ENCODE data around the gene HACD2.

The HACD2 gene

DNA sequence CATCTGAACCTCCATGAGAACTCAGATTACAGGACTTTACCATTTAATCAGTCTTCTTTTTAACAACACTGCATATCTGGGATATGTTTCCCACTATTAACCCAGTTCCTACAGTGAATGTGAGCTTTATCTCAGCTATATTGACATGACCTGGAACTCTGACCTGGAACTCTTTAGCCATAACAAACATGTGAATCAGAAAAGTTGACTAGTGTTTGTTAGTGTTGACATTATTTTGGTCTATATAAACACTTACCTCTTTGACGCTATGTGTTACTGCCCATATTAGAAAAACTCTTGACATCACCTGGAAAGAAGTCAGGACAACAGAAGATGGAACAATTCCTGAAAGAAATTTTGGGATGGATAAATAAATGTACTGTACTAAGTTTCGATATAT, 56.7 kb downstream of the HACD2 start:
- H3K4me3 ChIP-seq (ENCODE audit: low read depth, low read length), result no peak overlapping the region
- no peak for DNase-seq (ENCODE audit: low read depth)
- TF ChIP-seq, protein P1, sequence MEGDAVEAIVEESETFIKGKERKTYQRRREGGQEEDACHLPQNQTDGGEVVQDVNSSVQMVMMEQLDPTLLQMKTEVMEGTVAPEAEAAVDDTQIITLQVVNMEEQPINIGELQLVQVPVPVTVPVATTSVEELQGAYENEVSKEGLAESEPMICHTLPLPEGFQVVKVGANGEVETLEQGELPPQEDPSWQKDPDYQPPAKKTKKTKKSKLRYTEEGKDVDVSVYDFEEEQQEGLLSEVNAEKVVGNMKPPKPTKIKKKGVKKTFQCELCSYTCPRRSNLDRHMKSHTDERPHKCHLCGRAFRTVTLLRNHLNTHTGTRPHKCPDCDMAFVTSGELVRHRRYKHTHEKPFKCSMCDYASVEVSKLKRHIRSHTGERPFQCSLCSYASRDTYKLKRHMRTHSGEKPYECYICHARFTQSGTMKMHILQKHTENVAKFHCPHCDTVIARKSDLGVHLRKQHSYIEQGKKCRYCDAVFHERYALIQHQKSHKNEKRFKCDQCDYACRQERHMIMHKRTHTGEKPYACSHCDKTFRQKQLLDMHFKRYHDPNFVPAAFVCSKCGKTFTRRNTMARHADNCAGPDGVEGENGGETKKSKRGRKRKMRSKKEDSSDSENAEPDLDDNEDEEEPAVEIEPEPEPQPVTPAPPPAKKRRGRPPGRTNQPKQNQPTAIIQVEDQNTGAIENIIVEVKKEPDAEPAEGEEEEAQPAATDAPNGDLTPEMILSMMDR (IDR thresholded peaks at IDR 0.05; ENCODE audit: control insufficient read depth, extremely low read depth, insufficient read depth), result no peak

- no peak overlapping the region for H3K4me3 ChIP-seq (ENCODE audit: low read depth, low read length)
- TF ChIP-seq, protein P1 (IDR thresholded peaks at IDR 0.05; ENCODE audit: control insufficient read depth, extremely low read depth, insufficient read depth), result no peak
- DNase-seq (ENCODE audit: low read depth), result no peak
Observed at GRCh38 chr3:123527046-123527445, 57.8 kb downstream of the HACD2 start.

DNA sequence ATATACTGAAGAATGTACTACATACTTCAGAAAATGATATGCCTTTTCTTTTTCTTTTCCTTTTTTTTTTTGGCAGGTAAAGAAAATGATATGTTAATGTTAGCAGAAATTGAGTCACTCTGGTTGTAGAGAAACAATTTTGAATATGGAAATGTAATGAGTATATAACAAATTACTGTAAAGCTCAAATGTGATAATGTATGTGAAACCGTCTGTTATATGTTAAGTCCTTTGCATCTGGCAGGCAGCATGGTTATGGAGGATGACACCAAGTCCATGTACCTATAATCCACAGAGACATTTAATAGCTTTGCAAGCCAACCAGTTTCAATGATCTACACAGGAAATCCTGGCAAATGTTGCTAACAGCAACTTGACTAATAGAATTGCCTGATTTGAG, 58.4 kb downstream of the HACD2 start:
- no peak for DNase-seq (ENCODE audit: low read depth)
- no peak overlapping the region for H3K4me3 ChIP-seq (ENCODE audit: low read depth, low read length)
- TF ChIP-seq, protein P1 (IDR thresholded peaks at IDR 0.05; ENCODE audit: control insufficient read depth, extremely low read depth, insufficient read depth), result no peak

DNA sequence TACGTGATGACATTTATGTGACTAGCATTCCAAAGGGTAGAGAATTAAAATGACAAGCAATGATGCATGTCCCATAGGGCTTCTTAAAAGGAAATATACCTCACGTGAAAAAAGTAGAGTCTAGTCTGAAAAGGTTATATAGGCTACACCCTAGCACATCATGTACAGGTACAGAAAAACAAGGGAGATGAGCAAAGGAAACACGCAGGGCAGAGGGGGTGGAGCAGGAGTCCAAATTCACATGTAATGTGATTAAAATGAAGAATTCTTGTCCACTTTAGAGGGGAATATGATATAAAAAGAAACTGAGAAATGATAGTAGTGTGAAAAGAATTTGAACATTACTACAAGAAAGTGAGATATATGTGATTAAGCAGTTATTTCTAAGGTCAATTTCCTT, 59.4 kb downstream of the HACD2 start:
- H3K4me3 ChIP-seq (ENCODE audit: low read depth, low read length), result no peak overlapping the region
- TF ChIP-seq, protein P1 (IDR thresholded peaks at IDR 0.05; ENCODE audit: control insufficient read depth, extremely low read depth, insufficient read depth), result no peak
- DNase-seq (ENCODE audit: low read depth), result no peak

- no peak for DNase-seq (ENCODE audit: low read depth)
- TF ChIP-seq, protein P1 (IDR thresholded peaks at IDR 0.05; ENCODE audit: control insufficient read depth, extremely low read depth, insufficient read depth), result no peak
- no peak overlapping the region for H3K4me3 ChIP-seq (ENCODE audit: low read depth, low read length)
Observed at GRCh38 chr3:123524981-123525380, 59.9 kb downstream of the HACD2 start.

GRCh38 chr3:123523023-123523412, 61.8 kb downstream of the HACD2 start:
- TF ChIP-seq, protein P1 (IDR thresholded peaks at IDR 0.05; ENCODE audit: control insufficient read depth, extremely low read depth, insufficient read depth), result no peak
- no peak overlapping the region for H3K4me3 ChIP-seq (ENCODE audit: low read depth, low read length)
- no peak for DNase-seq (ENCODE audit: low read depth)

DNA sequence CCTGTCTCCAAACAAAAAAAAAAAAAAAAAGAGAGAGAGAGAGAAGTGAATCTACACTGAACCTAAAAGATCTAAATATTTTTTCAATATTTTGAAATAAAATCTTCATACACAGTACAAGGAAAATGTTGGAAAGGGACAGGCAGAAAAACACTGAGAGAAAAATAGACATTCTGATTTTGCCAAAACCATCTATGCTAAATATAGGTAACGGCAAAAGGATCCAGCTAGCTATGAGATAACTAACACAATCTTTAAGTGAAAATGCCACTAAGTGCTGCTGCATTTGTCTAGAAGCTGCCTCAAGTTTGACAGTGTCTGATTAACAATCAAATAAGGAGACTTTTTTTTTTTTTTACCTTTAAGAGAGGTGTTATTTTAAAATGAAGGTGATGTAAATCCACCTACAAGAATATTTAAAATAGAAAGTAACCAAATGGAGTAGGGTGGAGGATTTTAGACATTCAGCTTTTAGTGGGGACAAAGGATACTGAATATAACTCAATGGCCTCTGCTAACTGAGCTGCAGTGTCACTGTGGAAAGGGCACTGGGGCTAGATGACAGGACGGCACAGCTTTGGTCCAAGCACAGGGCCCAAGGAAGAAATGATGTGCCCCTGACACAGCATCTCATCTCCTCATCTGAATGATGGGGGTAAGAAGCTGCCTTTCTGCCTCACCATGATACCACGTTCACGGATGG, 62.4 kb downstream of the HACD2 start:
- no peak for DNase-seq (ENCODE audit: low read depth)
- TF ChIP-seq, protein P1 (IDR thresholded peaks at IDR 0.05; ENCODE audit: control insufficient read depth, extremely low read depth, insufficient read depth), result no peak
- no peak overlapping the region for H3K4me3 ChIP-seq (ENCODE audit: low read depth, low read length)

All from LNCaP clone FGC (cell line).